Measurements from ENCODE around the gene TATDN2. TPM values are rescaled to one million over a fixed set of nuclear protein-coding genes. Genes with fewer than 3 reads are reported as not detected.
A peak's percentile ranks its signal among the peaks of the same experiment; 100 is the strongest.

The TATDN2 gene
- total RNA-seq, 2 experiments from 2014 or later, result 22.0 to 57.5 TPM

- Histone ChIP-seq H3K4me3 (ENCODE audit: low read depth, low read length, poor library complexity, severe bottlenecking) (peak overlapping the region; percentile 88), H3K9me3 (ENCODE audit: low read length) (peaks cover 22% of the 10 kb centered on the region; the same call in 1 of the 2 replicates), H3K9me2 (ENCODE audit: insufficient read depth, low read length) (no peaks in the 10 kb centered on the region), H3K4me2 (ENCODE audit: low read length) (peak overlapping the region; percentile 72), H3K36me3 (ENCODE audit: insufficient read depth, low read length) (peaks cover 41% of the 10 kb centered on the region), H3K27ac (ENCODE audit: low read depth, low read length, poor library complexity, severe bottlenecking) (peak overlapping the region; percentile 82), H2AFZ (ENCODE audit: low read length) (peak overlapping the region; percentile 69; the same call in 1 of the 2 replicates), H4K20me1 (ENCODE audit: insufficient read depth, low read length) (peaks cover 16% of the 10 kb centered on the region; the same call in 1 of the 2 replicates), H3K4me1 (ENCODE audit: insufficient read depth, low read length, poor library complexity, severe bottlenecking) (peaks cover 22% of the 10 kb centered on the region), H3K79me2 (ENCODE audit: insufficient read depth, low read depth, low read length) (peaks cover 39% of the 10 kb centered on the region)
- ChIA-PET POLR2A (interaction anchor here (0.6 to 1.9 kb wide), 17 partner anchors 14 to 1350 kb away, joined by 3 to 12 read pairs (median 4); partner anchors contain the start of gene BRPF1), CTCF (ENCODE audit: unreplicated experiment) (interaction anchor here (1.0 to 1.3 kb wide), 3 partner anchors 21 to 83 kb away, joined by 3 to 5 read pairs (median 4); partner anchors contain the start of gene IRAK2)
- intact Hi-C loops (cut with micrococcal nuclease; ENCODE audit: unreplicated experiment), result loop anchor here (1.0 to 2.0 kb wide), 5 partner anchors 21 to 261 kb away; partner anchors contain the start of genes EMC3, FANCD2 and SEC13
- BruUV-seq (replicated peaks), result TSS peak; percentile 89
- no peak for DNase-seq (ENCODE audit: low spot score)
- TF ChIP-seq CTCF (conservative IDR thresholded peaks at IDR 0.05; ENCODE audit: low read length) (no peak), EZH2phosphoT487 (IDR thresholded peaks at IDR 0.05; ENCODE audit: borderline replicate concordance, low read depth, low read length) (no peak)
Observed at GRCh38 chr3:10247679-10248183, 528 bp upstream of the TATDN2 start.

- H4K20me1 ChIP-seq (ENCODE audit: insufficient read depth, low read length), result peaks cover 16% of the 10 kb centered on the region; the same call in 1 of the 2 replicates
- H3K9me2 ChIP-seq (ENCODE audit: insufficient read depth, low read length), result no peaks in the 10 kb centered on the region
- BruUV-seq (replicated peaks), result no TSS peak
- peaks cover 55% of the 10 kb centered on the region for H3K36me3 ChIP-seq (ENCODE audit: insufficient read depth, low read length)
- peaks cover 52% of the 10 kb centered on the region for H3K79me2 ChIP-seq (ENCODE audit: insufficient read depth, low read depth, low read length)
- peak overlapping the region; percentile 88 for H3K4me3 ChIP-seq (ENCODE audit: low read depth, low read length, poor library complexity, severe bottlenecking)
- peak overlapping the region; percentile 95 for H3K4me2 ChIP-seq (ENCODE audit: low read length)
- H3K9me3 ChIP-seq (ENCODE audit: low read length), result peaks cover 22% of the 10 kb centered on the region; the same call in 1 of the 2 replicates
- H3K4me1 ChIP-seq (ENCODE audit: insufficient read depth, low read length, poor library complexity, severe bottlenecking), result peaks cover 21% of the 10 kb centered on the region
- POLR2A ChIA-PET, result interaction anchor here (1.2 to 1.9 kb wide), 2 partner anchors 14 to 54 kb away, joined by 4 to 8 read pairs; no protein-coding TSS in a partner anchor
- CTCF ChIA-PET (ENCODE audit: unreplicated experiment), result interaction anchor here (0.8 kb wide), 1 partner anchor 819 kb away, joined by 3 read pairs; no protein-coding TSS in a partner anchor
- H3K27ac ChIP-seq (ENCODE audit: low read depth, low read length, poor library complexity, severe bottlenecking), result peak overlapping the region; percentile 82
- TF ChIP-seq CTCF (conservative IDR thresholded peaks at IDR 0.05; ENCODE audit: low read length), result no peak
- no peak for TF ChIP-seq EZH2phosphoT487 (IDR thresholded peaks at IDR 0.05; ENCODE audit: borderline replicate concordance, low read depth, low read length)
- peak; percentile 48 for DNase-seq (ENCODE audit: low spot score)
- peak overlapping the region; percentile 13; the same call in 1 of the 2 replicates for H2AFZ ChIP-seq (ENCODE audit: low read length)
- intact Hi-C loops (cut with micrococcal nuclease; ENCODE audit: unreplicated experiment), result loop anchor here (1.0 to 2.0 kb wide), 5 partner anchors 23 to 263 kb away; partner anchors contain the start of genes EMC3, FANCD2 and SEC13
Observed at GRCh38 chr3:10248984-10249748, 907 bp downstream of the TATDN2 start.
